Liver (tissue), 9 donors: ENCODE data around the gene PPP1R16B. TPM values are rescaled to one million over a fixed set of nuclear protein-coding genes. Genes with fewer than 3 reads are reported as not detected.
"Not testable (repeated sequence)": the region's sequence is repeated elsewhere in the genome, so short reads cannot be mapped to it uniquely, and the experiment has no call there.

ENCODE experiments used
- DNase-seq: peaks from one replicate; pipeline ENCODE4 v3.0.0-alpha.2; 2017; ENCODE audit warnings: low spot score
- H3K27ac ChIP-seq, 2 donors: one replicate each; pipeline ENCODE4 v1.7.0; 2013; ENCODE audit warnings: inconsistent platforms in 2 of 2, low read length in 2 of 2, control low read depth in 1 of 2, low read depth in 1 of 2, mild to moderate bottlenecking in 1 of 2
- H3K27me3 ChIP-seq, 4 donors: one replicate each; pipeline versions ENCODE4 v1.6.1 to v1.7.0; 2013; ENCODE audit warnings: low read length in 3 of 4, inconsistent platforms in 1 of 4, mild to moderate bottlenecking in 1 of 4, moderate library complexity in 1 of 4; ENCODE audit not compliant: control insufficient read depth in 4 of 4, insufficient read depth in 4 of 4
- H3K36me3 ChIP-seq, 4 donors: one replicate each; pipeline versions ENCODE4 v1.6.1 to v1.7.0; 2013; ENCODE audit warnings: low read length in 3 of 4, mild to moderate bottlenecking in 3 of 4, low read depth in 1 of 4, moderate library complexity in 1 of 4; ENCODE audit not compliant: control insufficient read depth in 4 of 4, insufficient read depth in 3 of 4
- H3K4me1 ChIP-seq, 4 donors: one replicate each; pipeline versions ENCODE4 v1.6.1 to v1.7.0; 2013; ENCODE audit warnings: low read length in 3 of 4, mild to moderate bottlenecking in 3 of 4, moderate library complexity in 1 of 4; ENCODE audit not compliant: control insufficient read depth in 4 of 4, insufficient read depth in 4 of 4
- H3K4me3 ChIP-seq, 3 donors: one replicate each; pipeline versions ENCODE4 v1.6.1 to v1.7.0; 2013; ENCODE audit warnings: low read length in 3 of 3, control low read depth in 1 of 3, low read depth in 1 of 3, mild to moderate bottlenecking in 1 of 3
- H3K9ac ChIP-seq, 2 donors: one replicate each; pipeline ENCODE4 v1.7.0; 2013; ENCODE audit warnings: low read length in 2 of 2, mild to moderate bottlenecking in 2 of 2, moderate library complexity in 2 of 2, control low read depth in 1 of 2, low read depth in 1 of 2
- H3K9me3 ChIP-seq, 4 donors: one replicate each; pipeline versions ENCODE4 v1.6.1 to v1.7.0; 2013; ENCODE audit warnings: low read length in 3 of 4; ENCODE audit not compliant: control insufficient read depth in 4 of 4
- EGR1 ChIP-seq, 2 donors: IDR thresholded peaks; 2 replicates each; pipeline ENCODE4 v1.6.1; 2016 to 2018; ENCODE audit warnings: antibody characterized with exemption in 2 of 2, low read depth in 2 of 2
- FOXA1 ChIP-seq: IDR thresholded peaks from 2 replicates; pipeline ENCODE4 v1.6.1; 2016; ENCODE audit warnings: antibody characterized with exemption
- FOXA2 ChIP-seq: IDR thresholded peaks from 2 replicates; pipeline ENCODE4 v1.6.1; 2016; ENCODE audit warnings: antibody characterized with exemption
- GABPA ChIP-seq, 2 donors: IDR thresholded peaks in 1 of 2; conservative IDR thresholded peaks in 1 of 2; 2 replicates each; pipeline ENCODE4 v1.6.1; 2016; ENCODE audit warnings: antibody characterized with exemption in 2 of 2, mild to moderate bottlenecking in 1 of 2, moderate library complexity in 1 of 2
- HNF4A ChIP-seq, 2 donors: conservative IDR thresholded peaks; 2 replicates each; pipeline ENCODE4 v1.6.1; 2016; ENCODE audit warnings: antibody characterized with exemption in 2 of 2, mild to moderate bottlenecking in 2 of 2
- HNF4G ChIP-seq: IDR thresholded peaks from 2 replicates; pipeline ENCODE4 v1.6.1; 2016; ENCODE audit warnings: antibody characterized with exemption
- JUND ChIP-seq, 2 donors: IDR thresholded peaks; 2 replicates each; pipeline ENCODE4 v1.6.1; 2016; ENCODE audit warnings: antibody characterized with exemption in 2 of 2
- NR2F2 ChIP-seq: IDR thresholded peaks from 2 replicates; pipeline ENCODE4 v1.6.1; 2016; ENCODE audit warnings: antibody characterized with exemption
- SP1 ChIP-seq: IDR thresholded peaks from 2 replicates; pipeline ENCODE4 v1.6.1; 2018; ENCODE audit warnings: antibody characterized with exemption, mild to moderate bottlenecking
- TAF1 ChIP-seq: conservative IDR thresholded peaks from 2 replicates; pipeline ENCODE4 v1.6.1; 2016; ENCODE audit warnings: antibody characterized with exemption, mild to moderate bottlenecking
- YY1 ChIP-seq: IDR thresholded peaks from 2 replicates; pipeline ENCODE4 v1.6.1; 2016; ENCODE audit warnings: antibody characterized with exemption, mild to moderate bottlenecking
- WGBS: extraction: QIAGEN DNeasy Blood & Tissue Kit; methylation state at CpG from one replicate; pipeline ENCODE4 v1.1.7; 2013; 5-methylcytosine and 5-hydroxymethylcytosine counted together
- polyA plus RNA-seq, 2 donors: library from polyadenylated mRNA; stranded (reverse) in 1 of 2; unstranded in 1 of 2; fragments of 200-250 nt in 1 of 2; fragments of >200 nt in 1 of 2; fragmentation: Nextera tagmentation in 1 of 2; extraction: Ambion mirVana in 1 of 2; gene quantifications; one replicate each; pipeline versions ENCODE4 v1.2.1 to v1.2.3, GENCODE V29; 2013 to 2015
- total RNA-seq, 2 donors: library from RNA; depleted of rRNA; stranded (reverse); fragments of >200 nt; gene quantifications; one replicate each; pipeline ENCODE4 v1.2.3, GENCODE V29; 2014
- TF ChIP-seq, protein P1 (sequence below): fragments of 150-350 bp; IDR thresholded peaks from 2 replicates; pipeline ENCODE4 v1.5.1; 2017; ENCODE audit warnings: improper control_type of control experiment, low read depth, low read length; ENCODE audit not compliant: missing input control
- TF ChIP-seq, protein P2 (sequence below): IDR thresholded peaks from 2 replicates; pipeline ENCODE4 v1.6.1; 2016; ENCODE audit warnings: antibody characterized with exemption
- TF ChIP-seq, protein P3 (sequence below): IDR thresholded peaks from 2 replicates; pipeline ENCODE4 v1.6.1; 2016; ENCODE audit warnings: antibody characterized with exemption
- TF ChIP-seq, protein P4 (sequence below): IDR thresholded peaks from 2 replicates; pipeline ENCODE4 v1.6.1; 2016; ENCODE audit warnings: antibody characterized with exemption
- donor health status: healthy.
- donor health status: healthy.
- donor health status: healthy.
- donor health status: healthy.
- donor health status: healthy.

Gene PPP1R16B
- total and polyA plus RNA-seq, 4 donors = 0.84 to 5.7 (median 1.2) TPM

DNA sequence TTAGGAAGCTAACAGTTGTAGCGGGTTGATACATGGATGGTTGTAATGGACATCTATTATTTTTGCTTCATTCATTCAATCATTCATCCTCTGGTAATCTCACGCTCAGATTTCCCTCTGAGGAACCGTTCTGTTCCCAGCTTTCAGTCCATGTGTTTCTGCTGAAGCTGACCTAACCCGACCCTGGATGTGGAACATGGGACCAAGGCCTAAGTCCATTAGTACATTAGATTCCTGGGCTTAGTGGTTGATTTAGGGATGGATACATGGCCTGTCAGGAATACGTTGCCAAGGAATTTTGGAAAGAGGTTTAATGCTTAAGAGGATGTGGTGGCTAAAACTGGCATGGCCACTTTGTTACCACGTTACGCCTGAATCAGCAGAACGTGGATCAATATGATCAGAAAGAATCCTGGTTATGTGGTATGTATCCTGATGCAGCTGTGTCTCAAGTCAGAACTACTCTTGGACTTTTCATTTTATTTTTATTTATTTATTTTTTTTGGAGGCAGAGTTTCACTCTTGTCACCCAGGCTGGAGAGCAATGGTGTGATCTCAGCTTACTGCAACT is 152.5 kb downstream of the PPP1R16B start (continued):
- TF ChIP-seq SP1 = no peak
- TF ChIP-seq HNF4G = no peak
- TF ChIP-seq JUND (IDR thresholded peaks at IDR 0.05) = no peak
- TF ChIP-seq, protein P1, sequence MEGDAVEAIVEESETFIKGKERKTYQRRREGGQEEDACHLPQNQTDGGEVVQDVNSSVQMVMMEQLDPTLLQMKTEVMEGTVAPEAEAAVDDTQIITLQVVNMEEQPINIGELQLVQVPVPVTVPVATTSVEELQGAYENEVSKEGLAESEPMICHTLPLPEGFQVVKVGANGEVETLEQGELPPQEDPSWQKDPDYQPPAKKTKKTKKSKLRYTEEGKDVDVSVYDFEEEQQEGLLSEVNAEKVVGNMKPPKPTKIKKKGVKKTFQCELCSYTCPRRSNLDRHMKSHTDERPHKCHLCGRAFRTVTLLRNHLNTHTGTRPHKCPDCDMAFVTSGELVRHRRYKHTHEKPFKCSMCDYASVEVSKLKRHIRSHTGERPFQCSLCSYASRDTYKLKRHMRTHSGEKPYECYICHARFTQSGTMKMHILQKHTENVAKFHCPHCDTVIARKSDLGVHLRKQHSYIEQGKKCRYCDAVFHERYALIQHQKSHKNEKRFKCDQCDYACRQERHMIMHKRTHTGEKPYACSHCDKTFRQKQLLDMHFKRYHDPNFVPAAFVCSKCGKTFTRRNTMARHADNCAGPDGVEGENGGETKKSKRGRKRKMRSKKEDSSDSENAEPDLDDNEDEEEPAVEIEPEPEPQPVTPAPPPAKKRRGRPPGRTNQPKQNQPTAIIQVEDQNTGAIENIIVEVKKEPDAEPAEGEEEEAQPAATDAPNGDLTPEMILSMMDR = no peak
- no peak for TF ChIP-seq NR2F2

DNA sequence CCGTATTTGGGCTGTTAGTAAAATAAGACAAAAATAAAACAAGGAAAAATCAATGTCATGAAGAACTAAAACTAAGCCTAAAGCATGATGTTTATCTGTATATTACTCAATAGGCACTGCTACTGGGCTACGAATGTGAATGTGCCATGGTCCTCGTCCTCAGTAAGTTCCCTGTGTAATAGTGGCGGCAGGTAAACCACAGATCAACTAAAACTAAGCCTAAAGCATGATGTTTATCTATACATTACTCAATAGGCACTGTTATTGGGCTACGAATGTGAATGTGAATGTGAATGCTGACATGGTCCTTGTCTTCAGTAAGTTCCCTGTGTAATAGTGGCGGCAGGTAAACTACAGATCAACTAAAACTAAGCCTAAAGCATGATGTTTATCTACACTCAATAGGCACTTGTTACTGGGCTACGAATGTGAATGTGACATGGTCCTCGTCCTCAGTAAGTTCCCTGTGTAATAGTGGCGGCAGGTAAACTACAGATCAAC is 154.7 kb downstream of the PPP1R16B start:
- WGBS = 96% methylated on average over 9 of the region's 9 CpGs

DNA sequence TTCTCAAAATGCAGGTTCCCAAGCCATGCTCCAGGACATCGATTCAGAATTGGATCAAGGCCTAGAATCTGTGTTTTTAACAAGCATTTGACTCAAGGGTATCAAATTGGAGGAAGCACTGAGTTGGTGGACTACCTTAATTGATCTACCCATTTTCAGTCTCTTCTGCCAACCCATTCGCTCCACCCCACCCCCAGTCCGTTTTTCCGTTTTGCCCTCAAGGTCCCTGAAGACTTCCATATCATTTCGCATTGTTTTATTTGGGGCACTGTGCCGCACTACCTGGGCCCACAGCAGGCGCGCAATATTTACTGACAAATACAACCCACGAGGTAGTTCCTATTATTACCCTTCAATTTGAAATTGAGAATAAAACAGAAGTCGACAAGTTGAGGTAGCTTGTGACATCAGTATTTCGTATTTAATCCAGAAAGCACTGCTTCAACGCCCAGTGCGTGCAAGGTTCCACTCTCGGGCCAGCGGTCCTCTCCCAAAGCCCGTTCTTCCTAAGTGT is 156.1 kb downstream of the PPP1R16B start:
- no peaks in the 10 kb centered on the region for H3K36me3 ChIP-seq
- H3K27ac ChIP-seq = peak overlapping the region; percentile 8 to 36
- WGBS = 9% methylated on average over 16 of the region's 16 CpGs
- TF ChIP-seq FOXA1 = no peak
- no peak for TF ChIP-seq GABPA (IDR thresholded peaks at IDR 0.05 in 1 of 2, conservative IDR thresholded peaks at IDR 0.05 in 1 of 2)
- TF ChIP-seq JUND (IDR thresholded peaks at IDR 0.05) = no peak
- TF ChIP-seq, protein P1 = peak; percentile 11
- no peak for TF ChIP-seq FOXA2
- H3K4me1 ChIP-seq = peaks cover 2 to 20% (median 17%) of the 10 kb centered on the region in 4 donors
- H3K27me3 ChIP-seq = no peaks in the 10 kb centered on the region
- no peaks in the 10 kb centered on the region for H3K9me3 ChIP-seq
- peak overlapping the region; percentile 73 to 90 (median 80) for H3K4me3 ChIP-seq
- H3K9ac ChIP-seq = no peak overlapping the region
- no peak for DNase-seq

More for the DNA sequence above, 154.7 kb downstream of the PPP1R16B start:
- H3K36me3 ChIP-seq, H3K9ac ChIP-seq, H3K27me3 ChIP-seq, H3K9me3 ChIP-seq, DNase-seq, H3K4me3 ChIP-seq, H3K27ac ChIP-seq: not testable (repeated sequence)
- peaks cover 2 to 20% (median 17%) of the 10 kb centered on the region in 4 donors for H3K4me1 ChIP-seq

DNA sequence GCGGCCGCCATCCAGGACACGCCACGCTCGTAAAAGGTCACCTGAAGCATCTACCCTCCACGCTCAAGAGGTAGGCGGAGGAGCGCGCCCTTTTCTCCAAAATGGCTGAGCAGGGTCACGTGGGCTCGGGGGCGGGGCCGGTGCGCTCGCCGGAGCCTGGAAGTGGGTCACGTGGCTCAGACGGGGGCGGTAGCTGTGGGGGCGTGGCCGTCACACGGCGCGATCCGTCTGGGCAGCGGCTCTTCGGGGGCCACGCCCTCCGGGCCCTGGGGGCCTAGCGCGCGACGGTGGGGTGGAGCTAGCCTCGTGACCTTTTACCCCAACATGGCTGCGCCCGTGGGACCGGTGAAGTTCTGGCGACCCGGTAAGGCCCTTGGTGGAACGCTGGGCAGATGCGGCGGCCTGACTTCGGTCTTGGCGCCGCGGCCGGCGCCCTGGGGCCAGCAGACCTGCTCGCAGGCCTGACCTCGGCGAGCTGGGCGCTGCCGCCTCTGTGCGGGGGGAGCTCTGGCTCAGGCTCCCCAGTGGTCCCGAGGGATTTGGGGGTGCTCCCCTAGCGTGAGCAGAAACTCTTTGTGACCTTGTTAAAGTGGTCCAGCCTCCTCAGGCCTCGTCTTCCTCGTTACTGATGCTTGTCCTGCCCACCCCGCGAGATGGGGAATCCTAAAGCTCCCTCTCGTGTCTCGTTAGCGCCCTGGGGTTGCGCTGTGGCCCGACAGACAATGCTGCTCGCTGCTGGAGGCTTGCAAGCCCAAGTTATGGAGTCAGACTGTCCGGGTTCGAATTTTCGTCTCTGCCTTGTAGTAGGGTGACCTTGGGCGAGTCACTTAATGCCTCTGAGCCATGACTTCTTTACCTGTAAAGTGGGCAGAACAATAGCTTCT is 156.8 kb downstream of the PPP1R16B start, which contains the start of gene DHX35:
DHX35 (plus strand) TSS at position 301 of the 884 bp plus-strand sequence; CDS start at position 325, 24 bp downstream.
- Histone ChIP-seq H3K36me3 (no peaks in the 10 kb centered on the region), H3K27ac (peak within 1 kb of the TSS; percentile 86 to 87), H3K9ac (peak within 1 kb of the TSS; percentile 81 to 89), H3K4me1 (peaks cover 2 to 20% (median 17%) of the 10 kb centered on the region in 4 donors), H3K9me3 (no peaks in the 10 kb centered on the region), H3K27me3 (no peaks in the 10 kb centered on the region), H3K4me3 (peak within 1 kb of the TSS; percentile 90 to 96 (median 96))
- DNase-seq = peak; percentile 99
- WGBS = under 1% methylated on average over 70 of the region's 70 CpGs
- TF ChIP-seq, protein P2, sequence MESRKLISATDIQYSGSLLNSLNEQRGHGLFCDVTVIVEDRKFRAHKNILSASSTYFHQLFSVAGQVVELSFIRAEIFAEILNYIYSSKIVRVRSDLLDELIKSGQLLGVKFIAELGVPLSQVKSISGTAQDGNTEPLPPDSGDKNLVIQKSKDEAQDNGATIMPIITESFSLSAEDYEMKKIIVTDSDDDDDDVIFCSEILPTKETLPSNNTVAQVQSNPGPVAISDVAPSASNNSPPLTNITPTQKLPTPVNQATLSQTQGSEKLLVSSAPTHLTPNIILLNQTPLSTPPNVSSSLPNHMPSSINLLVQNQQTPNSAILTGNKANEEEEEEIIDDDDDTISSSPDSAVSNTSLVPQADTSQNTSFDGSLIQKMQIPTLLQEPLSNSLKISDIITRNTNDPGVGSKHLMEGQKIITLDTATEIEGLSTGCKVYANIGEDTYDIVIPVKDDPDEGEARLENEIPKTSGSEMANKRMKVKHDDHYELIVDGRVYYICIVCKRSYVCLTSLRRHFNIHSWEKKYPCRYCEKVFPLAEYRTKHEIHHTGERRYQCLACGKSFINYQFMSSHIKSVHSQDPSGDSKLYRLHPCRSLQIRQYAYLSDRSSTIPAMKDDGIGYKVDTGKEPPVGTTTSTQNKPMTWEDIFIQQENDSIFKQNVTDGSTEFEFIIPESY = no peak
- TF ChIP-seq SP1 (peak; percentile 78), HNF4G (no peak), FOXA1 (no peak), YY1 (peak; percentile 98), TAF1 (no peak), EGR1 (IDR thresholded peaks at IDR 0.05; ENCODE audit: low read depth in 2 of 2) (peak; percentile 94 to 97), FOXA2 (no peak), HNF4A (conservative IDR thresholded peaks at IDR 0.05) (no peak), JUND (IDR thresholded peaks at IDR 0.05) (no peak)
- TF ChIP-seq, protein P3, sequence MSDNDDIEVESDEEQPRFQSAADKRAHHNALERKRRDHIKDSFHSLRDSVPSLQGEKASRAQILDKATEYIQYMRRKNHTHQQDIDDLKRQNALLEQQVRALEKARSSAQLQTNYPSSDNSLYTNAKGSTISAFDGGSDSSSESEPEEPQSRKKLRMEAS = no peak
- TF ChIP-seq, protein P4, sequence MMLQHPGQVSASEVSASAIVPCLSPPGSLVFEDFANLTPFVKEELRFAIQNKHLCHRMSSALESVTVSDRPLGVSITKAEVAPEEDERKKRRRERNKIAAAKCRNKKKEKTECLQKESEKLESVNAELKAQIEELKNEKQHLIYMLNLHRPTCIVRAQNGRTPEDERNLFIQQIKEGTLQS = no peak
